GM23338 (cell line): Measurements from ENCODE around the gene TPP1. TPM values are rescaled to one million over a fixed set of nuclear protein-coding genes. Genes with fewer than 3 reads are reported as not detected.

ENCODE experiments used
- ATAC-seq: fragments of 200-7000 bp; cut with Tn5 transposase; 3 replicates; pipeline ENCODE4 v1.9.1; 2020
- DNase-seq: peaks from one replicate; pipeline ENCODE4 v3.0.0-alpha.2; 2015; ENCODE audit warnings: low spot score
- H2AFZ ChIP-seq: fragments of 200-600 bp; sonication (generic); 2 replicates; pipeline ENCODE4 v1.8.0; 2016; ENCODE audit warnings: antibody characterized with exemption, mild to moderate bottlenecking, moderate library complexity
- H3F3A ChIP-seq: fragments of 200-600 bp; sonication (generic); replicated peaks from 2 replicates; pipeline ENCODE4 v1.8.0; 2017; ENCODE audit warnings: antibody characterized with exemption, mixed run types, low read depth
- H3K27ac ChIP-seq: fragments of 200-600 bp; sonication (generic); 2 replicates; pipeline ENCODE4 v1.6.1; 2016; ENCODE audit warnings: low read depth
- H3K27me3 ChIP-seq: fragments of 200-600 bp; sonication (generic); 2 replicates; pipeline ENCODE4 v1.8.0; 2016; ENCODE audit warnings: mild to moderate bottlenecking, mixed run types, moderate library complexity; ENCODE audit not compliant: insufficient read depth
- H3K36me3 ChIP-seq: fragments of 200-600 bp; sonication (generic); 2 replicates; pipeline ENCODE4 v1.8.0; 2016; ENCODE audit warnings: mild to moderate bottlenecking; ENCODE audit not compliant: insufficient read depth
- H3K4me1 ChIP-seq: fragments of 200-600 bp; sonication (generic); 2 replicates; pipeline ENCODE4 v1.8.0; 2016; ENCODE audit warnings: mild to moderate bottlenecking, moderate library complexity; ENCODE audit not compliant: insufficient read depth
- H3K4me2 ChIP-seq: fragments of 200-600 bp; sonication (generic); 2 replicates; pipeline ENCODE4 v1.7.1; 2017; ENCODE audit warnings: mixed run types
- H3K4me3 ChIP-seq: fragments of 200-600 bp; sonication (generic); 2 replicates; pipeline ENCODE4 v1.6.1; 2016; ENCODE audit warnings: mixed run types
- H3K79me2 ChIP-seq: fragments of 200-600 bp; sonication (generic); replicated peaks from 2 replicates; pipeline ENCODE4 v1.8.0; 2017; ENCODE audit warnings: mild to moderate bottlenecking; ENCODE audit not compliant: insufficient read depth
- H3K9me2 ChIP-seq: fragments of 200-600 bp; sonication (generic); 2 replicates; pipeline ENCODE4 v1.8.0; 2017; ENCODE audit not compliant: insufficient read depth
- H4K20me1 ChIP-seq: fragments of 200-600 bp; sonication (generic); replicated peaks from 2 replicates; pipeline ENCODE4 v1.8.0; 2017; ENCODE audit warnings: mild to moderate bottlenecking; ENCODE audit not compliant: insufficient read depth
- H3K27ac Mint-ChIP-seq: 2 replicates; pipeline ENCODE4 v1.8.0; 2020; ENCODE audit warnings: inconsistent platforms, mild to moderate bottlenecking, moderate library complexity, mixed read lengths
- H3K27me3 Mint-ChIP-seq: 3 replicates; pipeline ENCODE4 v1.8.0; 2022; ENCODE audit warnings: low read depth, mild to moderate bottlenecking, moderate library complexity, mixed read lengths, inconsistent platforms; ENCODE audit not compliant: insufficient read depth, poor library complexity
- H3K36me3 Mint-ChIP-seq: 3 replicates; pipeline ENCODE4 v1.8.0; 2021; ENCODE audit warnings: low read depth, mild to moderate bottlenecking, inconsistent platforms, moderate library complexity, mixed read lengths
- H3K4me1 Mint-ChIP-seq: 3 replicates; pipeline ENCODE4 v1.8.0; 2020; ENCODE audit warnings: mild to moderate bottlenecking, inconsistent platforms, mixed read lengths
- H3K4me3 Mint-ChIP-seq: 3 replicates; pipeline ENCODE4 v1.8.0; 2021; ENCODE audit warnings: moderate library complexity, mild to moderate bottlenecking, inconsistent platforms, mixed read lengths
- H3K9me3 Mint-ChIP-seq: 3 replicates; pipeline ENCODE4 v1.8.0; 2020; ENCODE audit warnings: moderate library complexity, mild to moderate bottlenecking, inconsistent platforms, mixed read lengths
- CTCF ChIP-seq, 2 experiments: fragments of 200-600 bp in 1 of 2; sonication (generic) in 1 of 2; conservative IDR thresholded peaks; 2 replicates each; pipeline versions ENCODE4 v1.5.1 to v1.6.1; 2016 to 2017; ENCODE audit warnings: antibody characterized with exemption in 2 of 2, low read depth in 2 of 2, mild to moderate bottlenecking in 2 of 2, moderate library complexity in 1 of 2
- ZNF462 ChIP-seq: fragments of 250-450 bp; sonication (Bioruptor Pico); IDR thresholded peaks from 2 replicates; pipeline ENCODE4 v1.5.0; 2020; ENCODE audit warnings: mild to moderate bottlenecking, moderate library complexity
- polyA plus RNA-seq: library from polyadenylated mRNA; unstranded; fragments of >200 nt; fragmentation: Nextera tagmentation; extraction: Ambion mirVana; gene quantifications from 2 replicates; pipeline ENCODE4 v1.2.1, GENCODE V29; 2016
- total RNA-seq: library from RNA; depleted of rRNA; stranded (reverse); fragments of >200 nt; shearing (Covaris generic); gene quantifications from 2 replicates; pipeline ENCODE4 v1.2.3, GENCODE V29; 2014

Gene TPP1
- total and polyA plus RNA-seq, 2 experiments from 2014 or later: 21.7 to 49.7 TPM

DNA sequence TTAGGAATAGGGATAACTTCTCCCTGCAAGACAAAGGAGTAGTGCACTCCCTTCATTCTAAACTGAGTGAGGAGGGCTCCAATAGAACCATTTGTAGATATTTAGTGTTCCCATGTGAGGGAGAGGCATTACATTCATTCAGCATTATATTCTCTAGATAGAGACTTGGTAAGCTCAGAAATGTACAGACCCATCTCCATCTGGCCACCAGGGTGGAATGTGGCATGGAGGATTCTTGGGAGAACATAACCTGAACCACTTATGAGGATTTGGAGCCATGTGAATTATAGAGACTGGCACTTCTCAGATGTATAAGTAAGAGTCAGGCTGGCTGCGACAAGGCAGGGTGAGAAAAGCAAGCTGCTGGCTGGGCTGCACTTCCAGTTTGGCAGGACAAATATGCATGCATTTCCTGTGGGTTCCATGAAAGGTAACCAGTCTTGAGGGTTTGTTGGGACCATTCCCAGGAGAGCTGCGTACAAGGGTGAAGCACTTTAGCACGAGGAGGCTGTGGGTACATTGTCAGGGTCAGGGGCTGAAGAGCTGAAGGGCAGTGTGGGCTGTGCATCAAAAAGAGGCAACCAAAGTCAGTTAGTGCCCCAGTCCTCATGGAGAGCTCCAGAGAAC is 25.0 kb downstream of the TPP1 start:
- no peak overlapping the region for H3K27ac ChIP-seq

More for the DNA sequence above, 25.0 kb downstream of the TPP1 start:
- no peak overlapping the region for H3K4me3 Mint-ChIP-seq
- H3K27me3 Mint-ChIP-seq: no peaks in the 10 kb centered on the region
- TF ChIP-seq CTCF (conservative IDR thresholded peaks at IDR 0.05; ENCODE audit: low read depth in 2 of 2) (peak in 1 of 2 experiments; percentile 16; a peak in 1 of 4 replicates), ZNF462 (CRISPR knock-in tag) (no peak)
- no peak for DNase-seq
- Histone ChIP-seq H3K79me2 (no peaks in the 10 kb centered on the region), H3K4me1 (no peaks in the 10 kb centered on the region), H3K36me3 (0 out of 2 replicates have a peak, but pooled peaks cover 6% of the 10 kb centered on the region), H3F3A (no peaks in the 10 kb centered on the region), H2AFZ (no peak overlapping the region), H3K4me2 (no peak overlapping the region), H3K27me3 (no peaks in the 10 kb centered on the region), H3K9me2 (no peaks in the 10 kb centered on the region), H3K4me3 (no peak overlapping the region), H4K20me1 (no peaks in the 10 kb centered on the region; the same call in 1 of the 2 replicates)
- no peak for ATAC-seq
- H3K4me1 Mint-ChIP-seq: peaks cover 7% of the 10 kb centered on the region; the same call in 2 of the 3 replicates
- H3K36me3 Mint-ChIP-seq: peaks cover 5% of the 10 kb centered on the region; the same call in 2 of the 3 replicates
- no peak overlapping the region for H3K27ac Mint-ChIP-seq
- no peaks in the 10 kb centered on the region for H3K9me3 Mint-ChIP-seq
